ENCODE data around the gene TMEM270.
A peak's percentile ranks its signal among the peaks of the same experiment; 100 is the strongest.

The TMEM270 gene

DNA sequence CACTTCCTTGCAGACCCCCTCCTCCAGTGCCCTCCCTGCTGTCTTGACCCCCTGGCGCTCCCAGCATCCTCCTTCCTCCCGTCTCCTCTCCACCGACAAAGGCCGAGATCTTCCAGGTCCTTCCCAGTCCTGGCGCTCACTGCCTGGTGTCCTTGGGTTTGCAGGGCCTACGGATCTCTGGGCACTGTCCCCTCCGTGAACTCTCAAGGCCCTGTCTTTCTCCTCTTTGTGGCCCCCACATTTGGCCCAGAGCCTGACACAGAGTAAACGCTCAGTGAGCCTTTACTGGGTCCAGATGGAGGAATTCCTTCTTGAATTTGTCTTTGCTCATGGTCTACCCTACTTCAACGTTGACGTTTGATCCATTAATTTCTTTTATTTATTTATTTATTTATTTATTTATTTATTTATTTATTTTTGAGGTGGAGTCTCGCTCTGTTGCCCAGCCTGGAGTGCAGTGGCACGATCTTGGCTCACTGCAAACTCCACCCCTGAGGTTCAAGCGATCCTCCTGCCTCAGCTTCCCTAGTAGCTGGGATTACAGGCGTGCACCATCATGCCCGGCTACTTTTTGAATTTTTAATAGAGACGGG lies 29.7 kb downstream of the TMEM270 start:
- DNase-seq = no peak

DNA sequence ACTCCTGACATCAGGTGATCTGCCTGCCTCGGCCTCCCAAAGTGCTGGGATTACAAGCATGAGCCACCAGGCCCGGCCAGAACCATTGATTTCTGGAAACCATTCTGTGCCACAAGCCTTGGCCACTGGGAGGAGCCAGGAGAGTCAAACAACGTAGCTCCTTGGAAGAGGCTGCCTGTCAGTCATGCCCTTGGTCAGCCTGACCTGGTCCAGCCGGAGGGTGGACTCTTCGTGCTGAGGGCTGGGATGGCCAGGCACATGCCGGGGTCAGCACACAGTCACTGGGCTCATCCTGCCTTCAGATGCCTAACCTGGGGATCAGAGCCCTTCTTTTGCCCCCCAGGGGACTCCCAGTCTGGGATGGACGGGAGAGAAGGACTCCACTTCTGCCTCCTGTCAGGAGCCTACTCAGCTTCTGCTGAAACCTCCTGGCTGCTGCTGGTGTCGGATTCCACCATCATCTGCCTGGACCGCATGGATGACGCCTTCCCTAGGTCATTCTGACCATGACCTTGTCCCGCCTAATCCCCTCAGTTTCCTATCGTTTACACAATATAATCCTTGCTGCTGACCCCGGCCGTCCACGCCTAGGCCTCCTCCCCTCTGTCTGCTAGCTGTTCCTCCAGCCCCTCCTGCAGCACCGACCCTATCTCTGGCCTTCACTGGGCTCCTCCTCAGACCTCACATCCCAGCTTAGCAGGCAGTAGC lies 30.4 kb downstream of the TMEM270 start:
- no peak for DNase-seq

GRCh38 chr7:73892003-73892999 lies 31.3 kb downstream of the TMEM270 start:
- no peak for DNase-seq

DNA sequence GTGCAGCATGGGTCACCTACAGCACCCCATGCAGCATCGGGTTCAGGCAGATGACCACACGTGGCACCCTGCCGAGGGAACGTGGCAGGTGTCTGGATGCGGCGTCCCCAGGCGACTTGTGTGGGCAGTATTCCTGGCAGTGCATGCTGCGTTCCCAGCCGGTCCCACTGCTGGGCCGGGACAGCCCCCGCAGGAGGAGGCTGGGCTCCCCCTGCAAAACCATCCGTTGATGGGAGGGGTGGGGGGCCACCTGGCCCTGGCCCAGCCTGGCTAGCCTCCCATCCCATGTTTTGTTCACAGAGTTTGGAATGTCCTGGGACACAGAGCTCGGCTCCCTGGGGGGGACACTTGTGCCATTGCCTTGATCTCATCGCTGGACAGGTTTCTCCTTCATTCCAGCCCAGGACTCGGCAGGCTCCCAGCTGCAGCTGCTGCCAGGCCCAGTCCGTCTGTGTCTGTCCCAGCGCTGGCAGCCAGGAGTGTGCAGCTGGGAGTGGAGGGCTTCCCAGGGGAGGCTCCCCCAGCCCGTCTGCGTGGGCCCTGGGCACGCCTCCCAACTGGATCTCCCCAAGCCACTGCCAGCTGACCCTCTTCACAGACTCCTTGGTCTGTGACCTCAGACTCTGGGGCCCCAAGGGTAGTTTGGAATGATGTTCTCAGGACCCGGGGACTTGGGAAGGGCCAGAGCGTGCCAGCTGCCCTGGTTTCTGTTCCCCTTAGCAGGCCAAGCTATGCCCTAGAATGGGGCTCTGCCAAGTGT lies 32.6 kb downstream of the TMEM270 start:
- DNase-seq = no peak

GRCh38 chr7:73894166-73894565 lies 33.2 kb downstream of the TMEM270 start:
- DNase-seq = no peak

GRCh38 chr7:73894733-73895551 lies 34.0 kb downstream of the TMEM270 start:
- DNase-seq = peak; percentile 96

GRCh38 chr7:73895626-73896025 lies 34.7 kb downstream of the TMEM270 start:
- DNase-seq = no peak

GRCh38 chr7:73896454-73896853 lies 35.5 kb downstream of the TMEM270 start:
- DNase-seq = no peak

DNA sequence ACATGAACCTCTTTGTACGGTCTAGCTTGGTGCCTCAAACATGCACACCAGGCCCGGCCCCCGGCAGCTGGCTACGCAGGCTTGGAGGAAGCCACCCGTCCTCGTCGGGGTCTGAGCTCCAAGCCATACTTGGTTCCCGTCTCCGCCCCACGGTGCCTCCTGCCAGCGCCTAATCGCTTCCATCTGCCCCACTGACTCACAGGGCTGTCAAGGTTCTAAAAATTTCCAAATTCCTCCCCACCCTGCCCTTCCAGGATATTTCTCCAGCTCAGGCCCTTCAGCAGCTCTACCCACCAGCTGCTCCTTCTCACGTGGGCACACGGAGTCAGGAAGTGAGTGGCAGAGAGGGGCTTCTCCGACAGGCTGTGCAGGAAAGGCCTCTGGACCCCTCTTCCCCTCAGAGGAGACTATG lies 38.8 kb downstream of the TMEM270 start:
- DNase-seq = peak; percentile 83

- no peak for DNase-seq
These were observed 39.3 kb downstream of the TMEM270 start for GRCh38 chr7:73900286-73900685.

- DNase-seq = no peak
These were observed 40.4 kb downstream of the TMEM270 start for GRCh38 chr7:73901231-73901822.

DNA sequence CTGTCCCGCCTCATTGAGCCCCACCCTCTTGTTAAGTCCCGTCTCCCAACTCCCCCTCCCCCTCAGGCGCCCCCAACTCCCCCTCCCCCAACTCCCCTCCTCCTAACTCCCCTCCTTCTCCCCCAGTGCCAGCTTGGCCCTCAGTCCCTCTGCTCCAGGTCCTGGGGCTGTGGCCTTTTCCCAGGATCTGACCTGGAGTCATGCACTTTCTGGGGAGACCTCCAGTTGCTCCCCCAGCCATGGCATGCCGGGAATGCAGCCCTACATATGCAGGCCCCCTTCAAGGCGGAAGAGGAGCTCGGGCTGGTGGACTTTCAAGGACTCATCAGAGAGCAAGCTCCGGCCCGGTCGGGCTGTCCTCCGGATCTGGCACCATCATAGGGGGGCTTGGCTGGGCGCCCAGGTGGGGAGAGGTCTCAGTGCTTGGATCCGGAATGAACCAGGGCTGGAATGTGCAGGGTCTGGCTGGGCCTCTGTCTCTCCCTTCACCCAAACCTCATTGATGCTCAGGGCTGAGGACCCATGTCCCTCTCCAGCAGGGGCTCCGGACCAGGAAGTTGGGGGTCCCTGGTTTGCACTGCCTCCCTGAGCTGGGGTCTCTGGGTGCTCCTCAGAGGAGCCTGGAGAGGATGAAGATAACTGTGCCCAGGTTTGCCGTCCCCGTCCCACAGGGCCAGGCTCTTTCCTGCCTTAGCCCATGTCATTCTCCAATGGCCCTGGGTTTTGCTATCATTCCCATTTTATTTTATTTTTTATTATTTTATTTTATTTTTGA lies 41.1 kb downstream of the TMEM270 start:
- no peak for DNase-seq

DNA sequence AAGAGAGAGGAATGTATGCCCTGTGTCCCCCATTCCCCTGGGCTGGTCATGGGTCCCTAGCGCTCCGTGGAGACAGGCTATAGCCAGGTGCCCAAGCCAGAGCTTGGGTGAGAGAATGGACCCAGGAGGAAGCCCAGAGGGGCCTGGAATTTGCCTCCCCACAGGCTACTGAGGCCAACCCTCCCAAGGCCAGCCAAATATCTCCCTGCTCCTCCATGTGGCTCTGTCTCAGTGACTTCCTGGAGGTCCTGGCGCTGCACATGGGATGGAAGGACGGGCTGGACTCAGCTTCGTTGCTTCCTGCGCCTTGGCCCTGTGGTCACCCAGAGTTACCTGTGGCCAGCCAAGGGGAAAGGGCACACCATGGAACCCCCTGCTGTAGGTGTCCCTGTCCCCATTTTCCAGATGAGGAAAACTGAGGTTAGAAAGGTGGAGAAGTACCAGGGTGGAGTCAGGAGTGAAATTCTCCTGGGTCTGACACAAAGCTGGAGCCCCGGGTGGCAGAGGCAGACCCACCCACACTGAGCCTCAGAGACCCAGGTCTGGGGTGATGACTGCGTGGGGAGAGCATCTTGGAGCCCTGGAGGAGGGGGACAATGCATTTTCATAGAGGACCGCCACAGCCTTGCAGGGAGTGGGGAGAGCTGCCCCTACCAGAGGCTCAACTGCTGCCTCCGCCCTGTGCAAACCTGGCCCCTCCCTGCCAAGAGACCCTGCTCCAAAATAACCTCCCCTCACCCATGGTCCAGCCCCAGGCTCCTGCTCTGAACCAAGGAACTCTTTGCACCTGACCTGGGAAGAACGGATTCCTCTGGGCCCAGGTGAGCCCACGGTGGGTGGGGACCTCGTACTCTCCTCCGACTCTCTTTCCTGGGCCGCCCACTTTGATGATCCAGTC lies 42.6 kb downstream of the TMEM270 start:
- no peak for DNase-seq

DNA sequence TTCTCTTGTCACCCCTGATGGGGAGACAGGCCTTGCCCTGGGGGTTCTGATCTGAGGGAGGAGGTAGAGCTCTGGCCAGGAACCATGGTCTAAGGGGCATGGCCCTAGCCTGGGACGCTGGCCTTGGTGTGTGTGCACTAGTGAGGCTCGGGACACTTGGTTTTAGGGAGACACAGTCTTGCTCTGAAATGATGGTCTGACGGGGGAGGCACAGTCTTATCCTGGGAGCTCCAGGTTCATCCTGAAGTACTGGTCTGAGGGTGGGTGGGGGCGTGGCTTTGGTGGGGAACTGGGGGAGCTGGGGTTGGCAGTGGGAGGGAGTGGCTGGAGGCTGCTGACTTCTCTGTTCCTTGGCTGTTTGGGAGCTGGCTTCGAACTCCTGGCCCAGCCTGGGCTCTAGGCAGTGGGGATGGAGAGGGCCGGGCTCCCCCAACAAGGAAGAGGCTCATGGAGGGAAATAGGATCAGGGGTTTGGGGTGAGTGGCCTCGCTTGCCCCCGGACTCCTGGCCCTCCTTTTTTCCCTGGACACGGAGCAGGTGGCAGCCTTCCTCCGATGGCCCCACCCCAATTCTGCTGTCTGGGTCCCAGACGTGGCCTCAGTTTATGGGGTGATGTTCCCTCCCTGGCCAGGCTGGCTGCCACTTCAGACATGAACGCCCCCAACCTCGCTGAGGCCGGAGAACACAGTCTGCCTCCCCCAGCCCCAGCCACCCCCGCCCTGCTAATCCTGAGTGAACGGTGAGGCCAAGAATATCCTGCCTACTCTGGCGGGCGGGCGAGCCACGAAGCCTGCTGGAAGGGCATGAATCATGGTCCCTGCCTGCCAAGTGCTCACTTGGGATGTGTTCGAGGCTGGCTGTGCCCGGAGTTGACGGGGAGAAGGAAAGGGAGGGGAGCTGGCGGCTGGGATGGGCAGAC lies 43.5 kb downstream of the TMEM270 start:
- DNase-seq = no peak

DNA sequence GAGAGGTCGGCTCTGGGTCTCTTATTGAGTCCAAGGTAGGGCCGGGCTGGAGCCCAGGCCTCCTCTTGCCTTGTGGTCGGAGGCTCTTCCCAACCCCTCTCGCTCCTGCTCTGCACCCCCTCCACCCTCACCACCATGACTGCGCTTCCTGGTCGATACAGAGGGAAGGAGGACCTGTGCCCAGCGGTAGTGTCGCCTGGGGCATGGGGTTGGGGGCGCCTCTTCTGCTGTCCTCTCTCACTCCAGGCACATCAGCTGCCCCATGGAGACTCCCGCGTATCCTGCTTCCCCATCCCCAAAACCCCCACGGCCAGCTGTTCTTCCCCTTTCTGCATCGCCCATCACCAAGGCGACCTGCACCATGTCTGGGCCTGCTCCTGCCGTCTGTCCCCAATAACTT lies 44.4 kb downstream of the TMEM270 start:
- DNase-seq = no peak

DNA sequence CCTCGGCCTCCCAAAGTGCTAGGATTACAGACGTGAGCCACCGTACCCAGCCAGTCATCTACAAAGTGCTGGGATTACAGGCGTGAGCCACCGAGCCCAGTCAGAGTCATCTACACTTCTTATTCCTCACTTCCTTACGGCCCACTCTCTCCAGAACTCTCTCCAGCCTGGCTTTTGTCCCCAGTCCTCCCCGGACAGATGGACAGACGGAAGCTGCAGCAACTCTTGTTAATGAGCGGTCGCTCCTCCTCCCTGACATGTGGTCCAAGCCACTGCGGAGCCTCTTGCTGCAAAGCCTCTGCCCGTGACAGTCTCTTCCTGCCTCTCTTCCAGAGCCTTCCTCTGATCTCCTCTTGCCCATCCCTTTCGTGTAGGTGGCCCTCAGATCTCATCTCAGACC lies 45.9 kb downstream of the TMEM270 start:
- no peak for DNase-seq

- DNase-seq = no peak
These were observed 46.7 kb downstream of the TMEM270 start for GRCh38 chr7:73907554-73908122.

DNA sequence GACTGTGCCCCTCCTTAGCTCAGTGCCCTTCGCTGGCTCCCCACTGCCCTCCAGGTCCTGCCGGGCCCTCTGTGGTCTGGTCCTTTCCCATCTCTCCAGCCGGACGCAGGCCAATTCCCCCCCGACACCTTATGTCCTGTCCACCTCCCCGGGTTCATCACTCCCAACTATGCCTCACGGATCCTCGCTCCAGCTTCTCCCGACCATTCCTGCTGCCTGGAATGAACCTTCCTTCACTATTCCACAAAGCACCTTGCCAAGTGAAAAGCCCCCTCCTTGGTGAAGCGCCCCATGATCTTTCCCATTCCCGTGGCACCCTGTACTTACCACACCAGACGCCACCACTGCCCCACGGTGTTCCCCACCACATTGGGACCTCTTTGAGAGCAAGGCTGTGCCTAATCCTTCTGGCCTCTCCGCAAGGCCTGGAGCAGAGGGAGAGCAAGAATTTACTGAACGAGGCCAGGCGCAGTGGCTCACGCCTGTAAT lies 47.2 kb downstream of the TMEM270 start:
- no peak for DNase-seq

Data from amniotic stem cell (primary cell).